ENCODE data around the gene SLC17A6.

The SLC17A6 gene

GRCh38 chr11:22337596-22338485 is at the start of gene SLC17A6:
Gene SLC17A6, plus strand, starts transcription at chr11:22338381. Its CDS starts 153 bp downstream, at chr11:22338534.
- peak in 4 of 56 donors; percentile 4 to 32 (median 18) for DNase-seq

GRCh38 chr11:22302368-22302767 is 35.8 kb upstream of the SLC17A6 start:
- DNase-seq: no peak

GRCh38 chr11:22304337-22304961 is 33.7 kb upstream of the SLC17A6 start:
- DNase-seq: peak in 1 of 56 donors; percentile 2

- no peak for DNase-seq
Observed at GRCh38 chr11:22317656-22318055, 20.5 kb upstream of the SLC17A6 start.

- DNase-seq: no peak
Observed at GRCh38 chr11:22331771-22332170, 6.4 kb upstream of the SLC17A6 start.

GRCh38 chr11:22336587-22336986 is 1.6 kb upstream of the SLC17A6 start:
- DNase-seq: no peak

GRCh38 chr11:22339611-22340010 is 1.4 kb downstream of the SLC17A6 start:
- no peak for DNase-seq

GRCh38 chr11:22340235-22340634 is 2.1 kb downstream of the SLC17A6 start:
- DNase-seq: no peak

GRCh38 chr11:22340701-22341587 is 2.8 kb downstream of the SLC17A6 start:
- peak in 6 of 56 donors; percentile 15 to 59 (median 34) for DNase-seq

GRCh38 chr11:22341588-22341931 is 3.4 kb downstream of the SLC17A6 start:
- DNase-seq: peak in 3 of 56 donors; percentile 5 to 21 (median 15)

GRCh38 chr11:22342211-22343031 is 4.2 kb downstream of the SLC17A6 start:
- DNase-seq: peak in 1 of 56 donors; percentile 7

GRCh38 chr11:22343032-22343324 is 4.8 kb downstream of the SLC17A6 start:
- no peak for DNase-seq

- DNase-seq: peak in 4 of 56 donors; percentile 24 to 47 (median 35)
Observed at GRCh38 chr11:22343371-22344032, 5.3 kb downstream of the SLC17A6 start.

- DNase-seq: no peak
Observed at GRCh38 chr11:22344081-22344480, 5.9 kb downstream of the SLC17A6 start.

GRCh38 chr11:22346282-22346681 is 8.1 kb downstream of the SLC17A6 start:
- no peak for DNase-seq

- DNase-seq: no peak
Observed at GRCh38 chr11:22347857-22348487, 9.8 kb downstream of the SLC17A6 start.

- DNase-seq: no peak
Observed at GRCh38 chr11:22349491-22349890, 11.3 kb downstream of the SLC17A6 start.

- DNase-seq: no peak
Observed at GRCh38 chr11:22359295-22359694, 21.1 kb downstream of the SLC17A6 start.

GRCh38 chr11:22371160-22371559 is 33.0 kb downstream of the SLC17A6 start:
- DNase-seq: no peak

GRCh38 chr11:22387126-22387525 is 48.9 kb downstream of the SLC17A6 start:
- DNase-seq: no peak

Measured in amygdala (tissue), 56 donors.